Mammary epithelial cell (primary cell): ENCODE measurements around the gene SPRY4.

Source experiments
- EZH2 ChIP-seq: IDR thresholded peaks from 2 replicates; pipeline ENCODE4 v1.6.1; 2012; ENCODE audit warnings: low read length, inconsistent platforms, borderline replicate concordance
- TF ChIP-seq, protein P1 (sequence below), 2 donors: IDR thresholded peaks in 1 of 2; conservative IDR thresholded peaks in 1 of 2; 2 replicates each; pipeline ENCODE4 v1.5.1; 2011 to 2012; ENCODE audit warnings: inconsistent platforms in 2 of 2, low read length in 2 of 2, mild to moderate bottlenecking in 2 of 2, control low read depth in 1 of 2, low read depth in 1 of 2; ENCODE audit not compliant: insufficient read depth in 1 of 2; ENCODE audit errors: extremely low read depth in 1 of 2

DNA sequence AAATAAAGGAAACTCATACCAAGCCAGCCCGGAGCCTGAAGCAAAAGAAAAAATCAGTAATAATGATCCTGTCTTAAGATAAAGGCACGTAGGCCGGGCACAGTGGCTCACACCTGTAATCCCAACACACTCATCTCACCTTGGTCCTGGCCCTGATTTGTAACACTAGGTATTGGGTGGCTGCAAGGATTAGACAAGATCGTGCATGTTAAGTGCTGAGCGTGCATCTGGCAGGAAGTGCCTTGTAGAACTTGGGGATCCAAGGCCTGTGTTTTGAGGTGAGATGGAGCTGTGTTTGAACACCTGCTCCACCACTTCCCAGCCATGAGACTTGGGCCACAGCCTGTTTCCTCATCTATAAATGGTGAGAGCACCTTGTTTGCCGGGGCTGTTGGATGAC lies 41.5 kb downstream of the SPRY4 start:
- TF ChIP-seq, protein P1, sequence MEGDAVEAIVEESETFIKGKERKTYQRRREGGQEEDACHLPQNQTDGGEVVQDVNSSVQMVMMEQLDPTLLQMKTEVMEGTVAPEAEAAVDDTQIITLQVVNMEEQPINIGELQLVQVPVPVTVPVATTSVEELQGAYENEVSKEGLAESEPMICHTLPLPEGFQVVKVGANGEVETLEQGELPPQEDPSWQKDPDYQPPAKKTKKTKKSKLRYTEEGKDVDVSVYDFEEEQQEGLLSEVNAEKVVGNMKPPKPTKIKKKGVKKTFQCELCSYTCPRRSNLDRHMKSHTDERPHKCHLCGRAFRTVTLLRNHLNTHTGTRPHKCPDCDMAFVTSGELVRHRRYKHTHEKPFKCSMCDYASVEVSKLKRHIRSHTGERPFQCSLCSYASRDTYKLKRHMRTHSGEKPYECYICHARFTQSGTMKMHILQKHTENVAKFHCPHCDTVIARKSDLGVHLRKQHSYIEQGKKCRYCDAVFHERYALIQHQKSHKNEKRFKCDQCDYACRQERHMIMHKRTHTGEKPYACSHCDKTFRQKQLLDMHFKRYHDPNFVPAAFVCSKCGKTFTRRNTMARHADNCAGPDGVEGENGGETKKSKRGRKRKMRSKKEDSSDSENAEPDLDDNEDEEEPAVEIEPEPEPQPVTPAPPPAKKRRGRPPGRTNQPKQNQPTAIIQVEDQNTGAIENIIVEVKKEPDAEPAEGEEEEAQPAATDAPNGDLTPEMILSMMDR (conservative IDR thresholded peaks at IDR 0.05 in 1 of 2, IDR thresholded peaks at IDR 0.05 in 1 of 2; ENCODE audit: extremely low read depth in 1 of 2, insufficient read depth in 1 of 2, low read depth in 1 of 2, low read length in 2 of 2) = no peak
- TF ChIP-seq EZH2 = no peak
